Activated CD4-positive, alpha-beta T cell treated with anti-CD3 and anti-CD28 coated beads, Interleukin-2, amount 50 U/mL, for 1 hour (primary cell): ENCODE data around the gene GAD1.

Source experiments
- DNase-seq: peaks from one replicate; pipeline ENCODE4 v3.0.0-alpha.2; 2020

The GAD1 gene

GRCh38 chr2:170816504-170817092, at the start of gene GAD1:
Gene GAD1 (plus strand): TSS chr2:170816887. CDS start chr2:170818592, 1,705 bp downstream.
- DNase-seq: peak; percentile 39

GRCh38 chr2:170770008-170770605, 46.6 kb upstream of the GAD1 start, which contains the start of gene ERICH2:
Gene ERICH2 (plus strand): TSS chr2:170770378. CDS start chr2:170770682, 304 bp downstream.
- DNase-seq: peak; percentile 8

GRCh38 chr2:170770606-170771420, 45.9 kb upstream of the GAD1 start:
- peak; percentile 50 for DNase-seq

GRCh38 chr2:170771421-170771937, 45.2 kb upstream of the GAD1 start:
- DNase-seq: no peak

- DNase-seq: no peak
These were observed 44.4 kb upstream of the GAD1 start for GRCh38 chr2:170772295-170772694.

- no peak for DNase-seq
These were observed 42.6 kb upstream of the GAD1 start for GRCh38 chr2:170774074-170774473.

GRCh38 chr2:170778900-170779299, 37.8 kb upstream of the GAD1 start:
- DNase-seq: no peak

- no peak for DNase-seq
These were observed 37.4 kb upstream of the GAD1 start for GRCh38 chr2:170779304-170779703.

- DNase-seq: no peak
These were observed 34.0 kb upstream of the GAD1 start for GRCh38 chr2:170782673-170783072.

GRCh38 chr2:170783549-170783948, 33.1 kb upstream of the GAD1 start:
- DNase-seq: no peak

GRCh38 chr2:170798996-170799395, 17.7 kb upstream of the GAD1 start:
- no peak for DNase-seq

GRCh38 chr2:170806548-170806947, 10.1 kb upstream of the GAD1 start:
- no peak for DNase-seq

- DNase-seq: no peak
These were observed 3.7 kb upstream of the GAD1 start for GRCh38 chr2:170812710-170813600.

- DNase-seq: peak; percentile 21
These were observed 2.8 kb upstream of the GAD1 start for GRCh38 chr2:170813611-170814532.

- DNase-seq: no peak
These were observed 2.0 kb upstream of the GAD1 start for GRCh38 chr2:170814533-170815230.

- DNase-seq: no peak
These were observed 1.4 kb upstream of the GAD1 start for GRCh38 chr2:170815311-170815710.

- peak; percentile 61 for DNase-seq
These were observed 762 bp upstream of the GAD1 start for GRCh38 chr2:170815746-170816503.

- DNase-seq: no peak
These were observed 677 bp downstream of the GAD1 start for GRCh38 chr2:170817093-170818035.
